Measurements from ENCODE around the gene CAPN5.
A peak's percentile ranks its signal among the peaks of the same experiment; 100 is the strongest.
"Not testable (repeated sequence)": the region's sequence is repeated elsewhere in the genome, so short reads cannot be mapped to it uniquely, and the experiment has no call there.

The CAPN5 gene

DNA sequence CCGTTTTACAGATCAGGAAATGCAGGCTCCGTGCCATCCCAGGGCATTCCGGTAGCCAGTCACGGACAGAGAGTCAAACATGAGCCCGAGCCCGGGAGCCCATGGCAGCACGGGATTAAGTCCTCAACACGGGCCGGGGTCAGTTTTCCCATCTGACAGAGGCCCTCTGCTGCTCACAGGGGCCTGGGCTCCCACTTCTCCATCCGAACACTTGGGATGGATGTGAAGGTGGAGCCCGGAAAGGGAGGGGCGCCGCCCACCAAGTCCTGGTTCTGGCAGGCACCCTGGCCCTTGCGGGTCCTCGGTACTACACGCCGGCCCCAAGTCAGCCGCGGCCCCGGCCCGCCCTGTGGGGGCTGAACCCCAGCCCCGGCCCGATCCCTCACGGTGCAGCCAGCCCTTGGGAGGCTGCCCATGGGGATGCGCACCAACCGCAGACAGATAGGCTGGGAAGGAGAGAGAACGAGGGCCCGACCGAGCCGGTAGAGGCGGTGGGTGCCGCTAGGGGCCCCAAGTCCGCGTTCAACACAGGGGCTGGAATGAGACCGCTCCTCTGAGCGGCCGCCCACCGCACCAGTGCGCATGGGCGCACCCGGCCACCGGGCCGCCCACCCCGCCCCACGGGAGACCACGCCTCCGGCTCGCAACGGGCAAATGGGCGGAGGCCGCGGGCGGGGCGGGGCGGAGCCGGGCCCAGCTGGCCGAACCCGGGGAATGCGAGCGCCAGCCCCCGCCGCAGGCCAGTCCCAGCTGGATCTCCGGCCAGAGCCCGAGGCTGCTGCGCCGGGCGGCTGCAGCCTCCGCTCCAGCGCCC lies at the start of gene CAPN5:
Gene CAPN5, plus strand, starts transcription at position 743 of the 814 bp plus-strand sequence. CDS start 17,916 bp downstream, outside the sequence.
- peak; percentile 70 to 76 for DNase-seq (ENCODE audit: extremely low read depth in 1 of 2, low read depth in 1 of 2)

DNA sequence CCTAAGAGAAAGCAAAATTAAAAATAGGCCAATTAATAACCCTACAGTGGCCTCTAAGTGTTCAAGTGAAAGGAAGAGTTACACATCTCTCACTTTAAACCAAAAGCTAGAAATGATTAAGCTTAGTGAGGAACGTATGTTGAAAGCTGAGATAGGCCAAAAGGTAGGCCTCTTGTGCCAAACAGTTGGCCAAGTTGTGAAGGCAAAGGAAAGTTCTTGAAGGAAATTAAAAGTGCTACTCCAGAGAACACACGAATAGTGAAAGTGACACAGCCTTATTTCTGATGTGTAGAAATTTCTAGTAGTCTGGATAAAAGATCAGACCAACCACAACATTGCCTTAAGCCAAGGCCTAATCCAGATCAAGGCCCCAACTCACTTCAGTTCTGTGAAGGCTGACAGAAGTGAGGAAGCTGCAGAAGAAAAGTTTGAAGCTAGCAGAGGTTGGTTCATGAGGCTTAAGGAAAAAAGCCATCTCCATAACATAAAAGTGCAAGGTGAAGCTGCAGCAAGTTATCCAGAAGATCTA lies 48.3 kb upstream of the CAPN5 start:
- DNase-seq (ENCODE audit: extremely low read depth in 1 of 2, low read depth in 1 of 2), result not testable (repeated sequence)

DNA sequence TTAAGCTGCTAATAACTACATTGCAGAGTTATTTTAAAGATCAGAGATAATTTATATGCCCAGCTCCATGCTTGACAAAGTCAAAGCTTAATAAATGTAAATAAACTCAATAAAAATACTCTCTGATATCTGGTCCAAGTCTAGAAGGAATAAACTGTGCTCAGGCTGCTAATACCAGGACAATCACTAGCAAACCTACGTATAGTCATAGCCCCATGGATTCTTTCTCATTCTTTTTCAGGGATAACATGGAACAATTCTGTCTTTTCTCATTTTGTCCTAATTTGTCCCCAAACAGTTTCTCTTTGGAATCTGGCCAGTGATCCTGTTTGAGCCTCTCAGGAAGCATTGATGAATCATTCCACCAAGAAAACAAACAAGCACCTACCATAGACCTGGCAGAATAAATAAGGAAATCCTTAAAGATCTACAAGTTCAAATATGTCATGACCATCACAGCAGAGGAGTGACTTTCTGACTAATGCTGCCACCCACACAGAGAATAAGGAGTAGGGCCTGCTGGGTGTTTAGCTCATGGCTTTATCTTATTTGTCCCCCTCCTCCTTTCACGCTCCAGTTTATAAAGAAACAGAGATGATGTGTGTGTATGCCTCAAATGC lies 46.7 kb upstream of the CAPN5 start:
- no peak for DNase-seq (ENCODE audit: extremely low read depth in 1 of 2, low read depth in 1 of 2)

- DNase-seq (ENCODE audit: extremely low read depth in 1 of 2, low read depth in 1 of 2), result no peak
Observed at GRCh38 chr11:77020734-77021133, 46.0 kb upstream of the CAPN5 start.

DNA sequence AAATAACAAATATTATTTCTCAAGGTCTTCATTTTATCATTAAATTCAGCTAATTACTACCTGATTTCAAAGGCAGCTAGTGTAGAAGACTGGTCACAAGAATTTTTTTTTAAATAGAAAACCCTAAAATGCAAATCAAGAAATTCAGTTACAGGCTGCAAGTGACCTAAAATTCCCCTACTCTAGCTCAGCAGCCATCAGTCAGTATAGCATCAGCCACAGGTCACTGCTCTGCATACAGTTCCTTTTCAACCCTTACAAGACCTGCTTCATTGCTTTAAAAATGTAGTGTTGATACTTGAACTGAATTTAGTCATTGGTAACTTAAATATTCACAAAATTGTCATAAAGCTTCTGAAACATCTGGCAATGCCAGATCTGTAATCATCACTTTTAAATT lies 42.0 kb upstream of the CAPN5 start:
- no peak for DNase-seq (ENCODE audit: extremely low read depth in 1 of 2, low read depth in 1 of 2)

GRCh38 chr11:77026221-77026620 lies 40.5 kb upstream of the CAPN5 start:
- DNase-seq (ENCODE audit: extremely low read depth in 1 of 2, low read depth in 1 of 2), result no peak

GRCh38 chr11:77026743-77027142 lies 40.0 kb upstream of the CAPN5 start:
- no peak for DNase-seq (ENCODE audit: extremely low read depth in 1 of 2, low read depth in 1 of 2)

- no peak for DNase-seq (ENCODE audit: extremely low read depth in 1 of 2, low read depth in 1 of 2)
Observed at GRCh38 chr11:77027275-77027674, 39.5 kb upstream of the CAPN5 start.

GRCh38 chr11:77029829-77030228 lies 36.9 kb upstream of the CAPN5 start:
- no peak for DNase-seq (ENCODE audit: extremely low read depth in 1 of 2, low read depth in 1 of 2)

- DNase-seq (ENCODE audit: extremely low read depth in 1 of 2, low read depth in 1 of 2), result no peak
Observed at GRCh38 chr11:77030834-77031414, 35.8 kb upstream of the CAPN5 start.

DNA sequence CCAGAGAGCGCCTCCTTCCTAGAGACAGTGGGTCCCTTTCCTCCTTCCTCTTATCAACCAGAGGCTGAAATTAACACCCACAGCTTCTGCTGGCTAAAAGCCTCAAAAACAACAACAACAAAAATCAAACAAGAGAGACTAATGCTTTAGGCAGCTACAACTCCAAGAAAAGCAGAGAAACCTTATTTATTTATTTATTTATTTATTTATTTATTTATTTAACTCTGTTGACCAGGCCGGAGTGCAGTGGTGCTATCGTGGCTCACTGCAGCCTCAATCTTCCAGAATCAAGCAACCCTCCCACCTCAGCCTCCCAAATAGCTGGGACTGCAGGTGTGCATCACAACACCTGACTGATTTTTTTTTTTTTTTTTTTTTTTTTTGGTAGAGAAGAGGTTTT lies 35.2 kb upstream of the CAPN5 start:
- no peak for DNase-seq (ENCODE audit: extremely low read depth in 1 of 2, low read depth in 1 of 2)

DNA sequence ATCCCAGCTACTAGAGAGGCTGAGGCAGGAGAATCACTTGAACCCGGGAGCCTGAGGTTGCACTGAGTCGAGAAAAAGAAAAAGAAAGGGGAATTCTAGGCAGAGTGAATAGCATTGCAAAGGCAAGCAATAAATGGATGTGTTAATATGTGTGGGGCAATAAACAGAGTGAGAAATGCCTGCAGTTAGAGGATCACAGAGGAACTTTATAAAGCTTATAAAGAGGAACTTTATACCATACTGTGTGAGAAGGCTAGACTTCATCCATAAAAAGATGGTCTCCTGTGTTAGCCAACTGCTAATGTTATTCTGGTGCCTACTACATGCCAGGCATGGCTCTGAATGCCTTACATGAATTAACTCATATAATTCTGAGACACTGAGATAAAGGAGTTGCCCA lies 31.7 kb upstream of the CAPN5 start:
- DNase-seq (ENCODE audit: extremely low read depth in 1 of 2, low read depth in 1 of 2), result no peak

- no peak for DNase-seq (ENCODE audit: extremely low read depth in 1 of 2, low read depth in 1 of 2)
Observed at GRCh38 chr11:77035580-77035979, 31.2 kb upstream of the CAPN5 start.

DNA sequence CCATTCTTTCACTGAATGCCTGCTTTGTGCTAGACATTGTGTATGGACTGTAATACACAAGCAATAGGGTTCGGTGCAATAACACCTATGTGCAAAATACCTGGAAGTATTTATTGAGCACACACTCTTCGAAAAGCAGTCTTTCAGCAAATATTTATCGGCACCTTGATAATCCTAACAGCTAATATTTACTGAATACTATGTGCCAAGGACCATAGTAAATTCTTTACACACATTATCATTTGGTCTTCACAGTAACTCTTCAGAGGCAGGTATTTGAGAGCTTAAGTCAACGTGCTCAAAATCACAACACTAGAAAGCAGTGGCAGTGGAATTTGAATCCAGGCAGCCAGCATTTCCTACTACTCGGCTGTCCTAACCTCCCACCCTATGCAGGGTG lies 30.4 kb upstream of the CAPN5 start:
- no peak for DNase-seq (ENCODE audit: extremely low read depth in 1 of 2, low read depth in 1 of 2)

DNA sequence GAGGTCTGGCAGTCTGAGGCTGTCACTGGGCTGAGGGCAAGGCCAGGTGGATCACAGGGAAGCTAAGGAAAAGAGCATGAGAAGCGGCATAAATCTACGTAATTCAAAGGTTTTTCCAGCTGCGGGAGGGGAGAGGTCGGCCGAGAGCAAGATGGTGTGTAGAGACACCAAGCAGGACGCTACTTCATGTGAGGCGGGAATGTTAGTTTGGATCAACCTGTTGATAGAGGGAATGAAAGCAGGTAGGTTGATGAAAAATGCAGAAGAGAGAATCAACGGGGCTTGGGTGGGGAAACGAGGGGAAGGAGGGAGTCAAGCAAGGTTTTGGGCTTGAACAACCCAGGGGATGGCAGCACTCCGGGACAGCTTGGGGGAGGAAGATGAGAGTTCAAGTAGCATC lies 29.7 kb upstream of the CAPN5 start:
- DNase-seq (ENCODE audit: extremely low read depth in 1 of 2, low read depth in 1 of 2), result no peak

- DNase-seq (ENCODE audit: extremely low read depth in 1 of 2, low read depth in 1 of 2), result no peak
Observed at GRCh38 chr11:77038029-77038824, 28.5 kb upstream of the CAPN5 start.

- DNase-seq (ENCODE audit: extremely low read depth in 1 of 2, low read depth in 1 of 2), result no peak
Observed at GRCh38 chr11:77038825-77039326, 27.9 kb upstream of the CAPN5 start.

- DNase-seq (ENCODE audit: extremely low read depth in 1 of 2, low read depth in 1 of 2), result no peak
Observed at GRCh38 chr11:77039491-77040400, 27.0 kb upstream of the CAPN5 start.

DNA sequence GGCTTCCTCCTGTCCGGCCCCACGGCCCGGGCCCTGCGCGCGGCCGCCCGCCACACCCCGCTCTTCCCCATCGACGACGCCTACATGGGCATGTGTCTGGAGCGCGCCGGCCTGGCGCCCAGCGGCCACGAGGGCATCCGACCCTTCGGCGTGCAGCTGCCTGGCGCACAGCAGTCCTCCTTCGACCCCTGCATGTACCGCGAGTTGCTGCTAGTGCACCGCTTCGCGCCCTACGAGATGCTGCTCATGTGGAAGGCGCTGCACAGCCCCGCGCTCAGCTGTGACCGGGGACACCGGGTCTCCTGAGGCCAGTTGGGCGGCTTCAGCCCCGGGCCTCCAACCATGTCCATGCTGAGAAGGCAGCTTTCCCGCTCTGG lies 26.4 kb upstream of the CAPN5 start:
- DNase-seq (ENCODE audit: extremely low read depth in 1 of 2, low read depth in 1 of 2), result no peak

GRCh38 chr11:77040889-77041288 lies 25.9 kb upstream of the CAPN5 start:
- DNase-seq (ENCODE audit: extremely low read depth in 1 of 2, low read depth in 1 of 2), result no peak

Measured in stimulated activated CD8-positive, alpha-beta memory T cell treated with anti-CD3 and anti-CD28 coated beads, Interleukin-7, amount 100 ng/mL, for 48 hours (primary cell).